Nephron progenitor cell (in vitro differentiated cells): ENCODE data around the gene SRP72.
A peak's percentile ranks its signal among the peaks of the same experiment; 100 is the strongest.

Experiments
- DNase-seq: peaks from one replicate; pipeline ENCODE4 v3.0.0; 2021
- H3K27ac Mint-ChIP-seq: 2 replicates; pipeline ENCODE4 v1.8.0; 2021; ENCODE audit warnings: mild to moderate bottlenecking, moderate library complexity, mixed read lengths
- H3K27me3 Mint-ChIP-seq: 2 replicates; pipeline ENCODE4 v1.8.0; 2021; ENCODE audit warnings: mild to moderate bottlenecking, low read depth, mixed read lengths; ENCODE audit not compliant: poor library complexity
- H3K36me3 Mint-ChIP-seq: 2 replicates; pipeline ENCODE4 v1.8.0; 2021; ENCODE audit warnings: low read depth, mixed read lengths
- H3K4me1 Mint-ChIP-seq: 2 replicates; pipeline ENCODE4 v1.8.0; 2021; ENCODE audit warnings: mixed read lengths
- H3K4me3 Mint-ChIP-seq: 2 replicates; pipeline ENCODE4 v1.8.0; 2021; ENCODE audit warnings: mild to moderate bottlenecking, moderate library complexity, mixed read lengths
- H3K9me3 Mint-ChIP-seq: 2 replicates; pipeline ENCODE4 v1.8.0; 2021; ENCODE audit warnings: mild to moderate bottlenecking, moderate library complexity, mixed read lengths
- TF ChIP-seq, protein P1 (sequence below): fragments of 200-600 bp; sonication (generic); IDR thresholded peaks from 2 replicates; pipeline ENCODE4 v1.5.0; 2021; ENCODE audit warnings: antibody characterized with exemption

Gene SRP72, protein sequence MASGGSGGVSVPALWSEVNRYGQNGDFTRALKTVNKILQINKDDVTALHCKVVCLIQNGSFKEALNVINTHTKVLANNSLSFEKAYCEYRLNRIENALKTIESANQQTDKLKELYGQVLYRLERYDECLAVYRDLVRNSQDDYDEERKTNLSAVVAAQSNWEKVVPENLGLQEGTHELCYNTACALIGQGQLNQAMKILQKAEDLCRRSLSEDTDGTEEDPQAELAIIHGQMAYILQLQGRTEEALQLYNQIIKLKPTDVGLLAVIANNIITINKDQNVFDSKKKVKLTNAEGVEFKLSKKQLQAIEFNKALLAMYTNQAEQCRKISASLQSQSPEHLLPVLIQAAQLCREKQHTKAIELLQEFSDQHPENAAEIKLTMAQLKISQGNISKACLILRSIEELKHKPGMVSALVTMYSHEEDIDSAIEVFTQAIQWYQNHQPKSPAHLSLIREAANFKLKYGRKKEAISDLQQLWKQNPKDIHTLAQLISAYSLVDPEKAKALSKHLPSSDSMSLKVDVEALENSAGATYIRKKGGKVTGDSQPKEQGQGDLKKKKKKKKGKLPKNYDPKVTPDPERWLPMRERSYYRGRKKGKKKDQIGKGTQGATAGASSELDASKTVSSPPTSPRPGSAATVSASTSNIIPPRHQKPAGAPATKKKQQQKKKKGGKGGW

DNA sequence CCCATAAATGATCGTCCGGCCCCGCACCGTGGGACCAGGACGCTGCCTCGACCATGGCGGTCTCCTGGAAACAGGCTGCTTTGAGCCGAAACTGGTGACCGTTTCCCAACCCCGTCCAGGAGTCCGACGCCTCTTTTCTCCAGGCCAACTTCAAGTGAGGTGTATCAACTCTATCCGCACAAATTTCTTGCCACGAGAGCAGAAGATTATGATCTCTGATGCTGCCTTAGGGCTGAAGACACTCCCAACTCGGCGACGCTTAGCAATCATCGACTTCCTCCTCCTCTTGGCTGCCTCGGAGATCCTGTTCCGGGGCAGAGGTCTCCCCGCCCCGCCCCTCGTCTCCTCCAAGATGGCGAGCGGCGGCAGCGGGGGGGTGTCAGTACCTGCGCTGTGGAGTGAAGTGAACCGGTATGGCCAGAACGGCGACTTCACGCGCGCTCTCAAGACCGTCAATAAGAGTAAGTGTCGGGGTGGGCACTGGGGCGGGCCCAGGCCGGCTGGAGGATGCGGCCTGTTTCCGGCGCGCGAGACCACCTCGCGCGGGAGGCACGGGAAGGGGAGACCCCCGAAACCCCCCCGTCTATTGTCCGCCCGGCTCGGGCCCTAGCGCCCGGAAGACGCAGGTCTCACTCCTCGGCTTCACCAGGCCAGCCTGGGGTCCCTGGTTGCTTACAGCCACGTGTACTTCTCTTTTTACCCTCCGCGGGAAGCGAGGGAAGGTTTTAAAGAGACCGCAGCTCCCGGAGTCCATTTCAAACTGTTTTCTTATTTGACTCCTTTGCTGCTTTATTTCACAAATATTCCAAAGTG, at the start of gene SRP72:
Gene SRP72 (plus strand): TSS at position 334 of the 813 bp plus-strand sequence. CDS start 19 bp downstream, at position 353.
- DNase-seq = peak; percentile 91
- Mint-ChIP-seq H3K27me3 (no peaks in the 10 kb centered on the region), H3K9me3 (no peaks in the 10 kb centered on the region), H3K4me1 (peaks cover 54% of the 10 kb centered on the region), H3K27ac (peak within 1 kb of the TSS; percentile 99), H3K36me3 (peaks cover 30% of the 10 kb centered on the region), H3K4me3 (peak within 1 kb of the TSS; percentile 97)
- TF ChIP-seq, protein P1, sequence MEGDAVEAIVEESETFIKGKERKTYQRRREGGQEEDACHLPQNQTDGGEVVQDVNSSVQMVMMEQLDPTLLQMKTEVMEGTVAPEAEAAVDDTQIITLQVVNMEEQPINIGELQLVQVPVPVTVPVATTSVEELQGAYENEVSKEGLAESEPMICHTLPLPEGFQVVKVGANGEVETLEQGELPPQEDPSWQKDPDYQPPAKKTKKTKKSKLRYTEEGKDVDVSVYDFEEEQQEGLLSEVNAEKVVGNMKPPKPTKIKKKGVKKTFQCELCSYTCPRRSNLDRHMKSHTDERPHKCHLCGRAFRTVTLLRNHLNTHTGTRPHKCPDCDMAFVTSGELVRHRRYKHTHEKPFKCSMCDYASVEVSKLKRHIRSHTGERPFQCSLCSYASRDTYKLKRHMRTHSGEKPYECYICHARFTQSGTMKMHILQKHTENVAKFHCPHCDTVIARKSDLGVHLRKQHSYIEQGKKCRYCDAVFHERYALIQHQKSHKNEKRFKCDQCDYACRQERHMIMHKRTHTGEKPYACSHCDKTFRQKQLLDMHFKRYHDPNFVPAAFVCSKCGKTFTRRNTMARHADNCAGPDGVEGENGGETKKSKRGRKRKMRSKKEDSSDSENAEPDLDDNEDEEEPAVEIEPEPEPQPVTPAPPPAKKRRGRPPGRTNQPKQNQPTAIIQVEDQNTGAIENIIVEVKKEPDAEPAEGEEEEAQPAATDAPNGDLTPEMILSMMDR = no peak

DNA sequence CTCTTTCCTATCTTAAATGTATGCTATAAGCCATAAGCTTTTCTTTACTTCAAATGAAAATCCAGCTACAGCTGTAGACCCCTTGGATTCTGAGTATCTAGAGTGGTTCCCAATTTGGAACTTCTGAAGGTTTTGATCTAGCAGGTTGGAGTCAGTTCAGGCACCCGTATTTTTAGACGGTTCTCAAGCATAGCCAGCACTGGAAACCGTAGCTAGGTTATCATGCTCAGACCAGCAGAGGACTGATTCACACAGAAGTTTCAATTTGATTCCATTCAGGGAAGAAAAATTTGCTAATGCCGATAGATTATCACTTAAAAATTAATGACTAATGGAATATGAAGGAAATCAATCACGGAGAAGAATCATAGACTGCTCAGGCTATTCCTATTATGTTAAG, 43.2 kb upstream of the SRP72 start:
- H3K4me1 Mint-ChIP-seq = no peaks in the 10 kb centered on the region
- no peak for DNase-seq
- peak overlapping the region; percentile 8 for H3K27ac Mint-ChIP-seq
- peaks cover 11% of the 10 kb centered on the region for H3K9me3 Mint-ChIP-seq
- peaks cover 78% of the 10 kb centered on the region for H3K36me3 Mint-ChIP-seq
- TF ChIP-seq, protein P1 = no peak
- no peak overlapping the region for H3K4me3 Mint-ChIP-seq
- H3K27me3 Mint-ChIP-seq = no peaks in the 10 kb centered on the region

GRCh38 chr4:56424697-56425514, 42.5 kb upstream of the SRP72 start:
- Mint-ChIP-seq H3K9me3 (peaks cover 11% of the 10 kb centered on the region), H3K4me1 (peaks cover 5% of the 10 kb centered on the region), H3K4me3 (no peak overlapping the region), H3K36me3 (peaks cover 74% of the 10 kb centered on the region), H3K27me3 (no peaks in the 10 kb centered on the region), H3K27ac (peak overlapping the region; percentile 8)
- TF ChIP-seq, protein P1 = peak; percentile 54
- peak; percentile 10 for DNase-seq

- H3K9me3 Mint-ChIP-seq = peaks cover 11% of the 10 kb centered on the region
- TF ChIP-seq, protein P1 = no peak
- H3K4me1 Mint-ChIP-seq = peaks cover 5% of the 10 kb centered on the region
Measured at GRCh38 chr4:56425518-56425917, 41.9 kb upstream of the SRP72 start.

DNA sequence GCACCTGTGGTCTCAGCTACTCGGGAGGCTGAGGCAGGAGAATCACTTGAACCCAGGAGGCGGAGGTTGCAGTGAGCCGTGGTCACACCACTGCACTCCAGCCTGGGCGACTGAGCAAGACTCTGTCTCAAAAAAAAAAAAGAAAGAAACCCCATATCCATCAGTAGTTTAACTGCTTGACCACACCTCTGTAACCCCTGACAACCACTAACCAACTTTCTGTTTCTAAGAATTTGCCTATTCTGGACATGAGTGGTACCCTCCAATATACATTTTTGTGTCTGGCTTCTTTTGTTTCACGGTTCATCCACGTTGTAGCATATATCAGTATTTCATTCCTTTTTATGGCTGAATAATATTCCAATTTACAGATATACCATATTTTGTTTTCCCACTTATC, 41.1 kb upstream of the SRP72 start:
- no peak for DNase-seq

More at GRCh38 chr4:56425518-56425917, 41.9 kb upstream of the SRP72 start:
- H3K4me3 Mint-ChIP-seq = no peak overlapping the region
- H3K27ac Mint-ChIP-seq = peak overlapping the region; percentile 59
- peaks cover 70% of the 10 kb centered on the region for H3K36me3 Mint-ChIP-seq
- no peaks in the 10 kb centered on the region for H3K27me3 Mint-ChIP-seq
- no peak for DNase-seq

More for the DNA sequence above, 41.1 kb upstream of the SRP72 start:
- TF ChIP-seq, protein P1 = no peak
- peaks cover 5% of the 10 kb centered on the region for H3K4me1 Mint-ChIP-seq
- no peak overlapping the region for H3K27ac Mint-ChIP-seq
- H3K27me3 Mint-ChIP-seq = no peaks in the 10 kb centered on the region
- peaks cover 11% of the 10 kb centered on the region for H3K9me3 Mint-ChIP-seq
- peaks cover 64% of the 10 kb centered on the region for H3K36me3 Mint-ChIP-seq
- no peak overlapping the region for H3K4me3 Mint-ChIP-seq
